GM23338 (cell line): ENCODE results near the gene PFKFB2.

Source experiments
- CREB1 ChIP-seq: fragments of 250-450 bp; sonication (Bioruptor Pico); IDR thresholded peaks from 2 replicates; pipeline ENCODE4 v1.5.0; 2020; ENCODE audit warnings: low read depth, mild to moderate bottlenecking, moderate library complexity
- EZH2 ChIP-seq: fragments of 200-600 bp; sonication (generic); IDR thresholded peaks from one replicate; pipeline ENCODE4 v1.8.0; 2017; ENCODE audit warnings: antibody characterized with exemption, mild to moderate bottlenecking, low read depth; ENCODE audit not compliant: unreplicated experiment
- EZH2phosphoT487 ChIP-seq: fragments of 200-600 bp; sonication (generic); IDR thresholded peaks from one replicate; pipeline ENCODE4 v1.8.1; 2018; ENCODE audit warnings: antibody characterized with exemption; ENCODE audit not compliant: unreplicated experiment
- JUNB ChIP-seq: IDR thresholded peaks from one replicate; pipeline ENCODE4 v1.6.1; 2016; ENCODE audit warnings: antibody characterized with exemption; ENCODE audit not compliant: unreplicated experiment
- NANOG ChIP-seq: IDR thresholded peaks from 2 replicates; pipeline ENCODE4 v1.6.1; 2016; ENCODE audit warnings: antibody characterized with exemption, borderline replicate concordance
- POLR2AphosphoS5 ChIP-seq: IDR thresholded peaks from 2 replicates; pipeline ENCODE4 v1.6.1; 2016; ENCODE audit warnings: antibody characterized with exemption, low read depth
- STAT1 ChIP-seq: IDR thresholded peaks from one replicate; pipeline ENCODE4 v1.6.1; 2016; ENCODE audit warnings: antibody characterized with exemption; ENCODE audit not compliant: unreplicated experiment
- ZNF114 ChIP-seq: fragments of 250-450 bp; sonication (Bioruptor Pico); IDR thresholded peaks from 2 replicates; pipeline ENCODE4 v1.5.0; 2020; ENCODE audit warnings: mild to moderate bottlenecking, moderate library complexity
- ZNF331 ChIP-seq: fragments of 250-450 bp; sonication (Bioruptor Pico); IDR thresholded peaks from 2 replicates; pipeline ENCODE4 v1.5.0; 2020; ENCODE audit warnings: low read depth, mild to moderate bottlenecking, moderate library complexity
- TF ChIP-seq, protein P1 (sequence below), 2 experiments: fragments of 200-600 bp in 1 of 2; sonication (generic) in 1 of 2; conservative IDR thresholded peaks; 2 replicates each; pipeline versions ENCODE4 v1.5.1 to v1.6.1; 2016 to 2017; ENCODE audit warnings: antibody characterized with exemption in 2 of 2, low read depth in 2 of 2, mild to moderate bottlenecking in 2 of 2, moderate library complexity in 1 of 2
- TF ChIP-seq, protein P2 (sequence below): IDR thresholded peaks from one replicate; pipeline ENCODE4 v1.6.1; 2018; ENCODE audit warnings: antibody characterized with exemption; ENCODE audit not compliant: unreplicated experiment
- TF ChIP-seq, protein P3 (sequence below): fragments of 250-450 bp; sonication (Bioruptor Pico); IDR thresholded peaks from 2 replicates; pipeline ENCODE4 v1.5.0; 2020; ENCODE audit warnings: mild to moderate bottlenecking, moderate library complexity

DNA sequence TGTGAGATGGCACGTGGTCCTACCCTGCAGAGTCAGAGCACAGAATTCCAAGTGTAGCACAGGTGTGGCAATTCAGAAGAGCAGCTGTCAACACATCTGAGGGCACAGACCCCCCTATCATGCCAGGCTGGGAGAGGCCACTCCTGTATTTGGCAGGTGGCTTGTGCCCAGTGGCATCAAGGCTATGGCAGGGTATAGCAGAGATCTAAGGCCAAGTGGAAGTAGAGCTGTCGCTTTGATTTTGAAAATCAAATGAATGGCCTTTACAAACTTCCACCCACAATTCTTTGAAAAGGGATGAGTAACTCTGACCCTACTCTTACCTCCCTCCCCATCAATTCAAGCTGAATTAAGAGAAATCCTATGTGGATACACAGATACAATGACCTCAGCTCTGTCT lies 33.9 kb upstream of the PFKFB2 start:
- TF ChIP-seq EZH2 (no peak), CREB1 (CRISPR knock-in tag) (no peak), POLR2AphosphoS5 (no peak), ZNF114 (no peak), NANOG (no peak), JUNB (no peak), EZH2phosphoT487 (no peak), STAT1 (no peak), ZNF331 (CRISPR knock-in tag) (no peak)
- TF ChIP-seq, protein P1, sequence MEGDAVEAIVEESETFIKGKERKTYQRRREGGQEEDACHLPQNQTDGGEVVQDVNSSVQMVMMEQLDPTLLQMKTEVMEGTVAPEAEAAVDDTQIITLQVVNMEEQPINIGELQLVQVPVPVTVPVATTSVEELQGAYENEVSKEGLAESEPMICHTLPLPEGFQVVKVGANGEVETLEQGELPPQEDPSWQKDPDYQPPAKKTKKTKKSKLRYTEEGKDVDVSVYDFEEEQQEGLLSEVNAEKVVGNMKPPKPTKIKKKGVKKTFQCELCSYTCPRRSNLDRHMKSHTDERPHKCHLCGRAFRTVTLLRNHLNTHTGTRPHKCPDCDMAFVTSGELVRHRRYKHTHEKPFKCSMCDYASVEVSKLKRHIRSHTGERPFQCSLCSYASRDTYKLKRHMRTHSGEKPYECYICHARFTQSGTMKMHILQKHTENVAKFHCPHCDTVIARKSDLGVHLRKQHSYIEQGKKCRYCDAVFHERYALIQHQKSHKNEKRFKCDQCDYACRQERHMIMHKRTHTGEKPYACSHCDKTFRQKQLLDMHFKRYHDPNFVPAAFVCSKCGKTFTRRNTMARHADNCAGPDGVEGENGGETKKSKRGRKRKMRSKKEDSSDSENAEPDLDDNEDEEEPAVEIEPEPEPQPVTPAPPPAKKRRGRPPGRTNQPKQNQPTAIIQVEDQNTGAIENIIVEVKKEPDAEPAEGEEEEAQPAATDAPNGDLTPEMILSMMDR (conservative IDR thresholded peaks at IDR 0.05; ENCODE audit: low read depth in 2 of 2), result no peak
- TF ChIP-seq, protein P2, sequence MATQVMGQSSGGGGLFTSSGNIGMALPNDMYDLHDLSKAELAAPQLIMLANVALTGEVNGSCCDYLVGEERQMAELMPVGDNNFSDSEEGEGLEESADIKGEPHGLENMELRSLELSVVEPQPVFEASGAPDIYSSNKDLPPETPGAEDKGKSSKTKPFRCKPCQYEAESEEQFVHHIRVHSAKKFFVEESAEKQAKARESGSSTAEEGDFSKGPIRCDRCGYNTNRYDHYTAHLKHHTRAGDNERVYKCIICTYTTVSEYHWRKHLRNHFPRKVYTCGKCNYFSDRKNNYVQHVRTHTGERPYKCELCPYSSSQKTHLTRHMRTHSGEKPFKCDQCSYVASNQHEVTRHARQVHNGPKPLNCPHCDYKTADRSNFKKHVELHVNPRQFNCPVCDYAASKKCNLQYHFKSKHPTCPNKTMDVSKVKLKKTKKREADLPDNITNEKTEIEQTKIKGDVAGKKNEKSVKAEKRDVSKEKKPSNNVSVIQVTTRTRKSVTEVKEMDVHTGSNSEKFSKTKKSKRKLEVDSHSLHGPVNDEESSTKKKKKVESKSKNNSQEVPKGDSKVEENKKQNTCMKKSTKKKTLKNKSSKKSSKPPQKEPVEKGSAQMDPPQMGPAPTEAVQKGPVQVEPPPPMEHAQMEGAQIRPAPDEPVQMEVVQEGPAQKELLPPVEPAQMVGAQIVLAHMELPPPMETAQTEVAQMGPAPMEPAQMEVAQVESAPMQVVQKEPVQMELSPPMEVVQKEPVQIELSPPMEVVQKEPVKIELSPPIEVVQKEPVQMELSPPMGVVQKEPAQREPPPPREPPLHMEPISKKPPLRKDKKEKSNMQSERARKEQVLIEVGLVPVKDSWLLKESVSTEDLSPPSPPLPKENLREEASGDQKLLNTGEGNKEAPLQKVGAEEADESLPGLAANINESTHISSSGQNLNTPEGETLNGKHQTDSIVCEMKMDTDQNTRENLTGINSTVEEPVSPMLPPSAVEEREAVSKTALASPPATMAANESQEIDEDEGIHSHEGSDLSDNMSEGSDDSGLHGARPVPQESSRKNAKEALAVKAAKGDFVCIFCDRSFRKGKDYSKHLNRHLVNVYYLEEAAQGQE, result no peak
- TF ChIP-seq, protein P3, sequence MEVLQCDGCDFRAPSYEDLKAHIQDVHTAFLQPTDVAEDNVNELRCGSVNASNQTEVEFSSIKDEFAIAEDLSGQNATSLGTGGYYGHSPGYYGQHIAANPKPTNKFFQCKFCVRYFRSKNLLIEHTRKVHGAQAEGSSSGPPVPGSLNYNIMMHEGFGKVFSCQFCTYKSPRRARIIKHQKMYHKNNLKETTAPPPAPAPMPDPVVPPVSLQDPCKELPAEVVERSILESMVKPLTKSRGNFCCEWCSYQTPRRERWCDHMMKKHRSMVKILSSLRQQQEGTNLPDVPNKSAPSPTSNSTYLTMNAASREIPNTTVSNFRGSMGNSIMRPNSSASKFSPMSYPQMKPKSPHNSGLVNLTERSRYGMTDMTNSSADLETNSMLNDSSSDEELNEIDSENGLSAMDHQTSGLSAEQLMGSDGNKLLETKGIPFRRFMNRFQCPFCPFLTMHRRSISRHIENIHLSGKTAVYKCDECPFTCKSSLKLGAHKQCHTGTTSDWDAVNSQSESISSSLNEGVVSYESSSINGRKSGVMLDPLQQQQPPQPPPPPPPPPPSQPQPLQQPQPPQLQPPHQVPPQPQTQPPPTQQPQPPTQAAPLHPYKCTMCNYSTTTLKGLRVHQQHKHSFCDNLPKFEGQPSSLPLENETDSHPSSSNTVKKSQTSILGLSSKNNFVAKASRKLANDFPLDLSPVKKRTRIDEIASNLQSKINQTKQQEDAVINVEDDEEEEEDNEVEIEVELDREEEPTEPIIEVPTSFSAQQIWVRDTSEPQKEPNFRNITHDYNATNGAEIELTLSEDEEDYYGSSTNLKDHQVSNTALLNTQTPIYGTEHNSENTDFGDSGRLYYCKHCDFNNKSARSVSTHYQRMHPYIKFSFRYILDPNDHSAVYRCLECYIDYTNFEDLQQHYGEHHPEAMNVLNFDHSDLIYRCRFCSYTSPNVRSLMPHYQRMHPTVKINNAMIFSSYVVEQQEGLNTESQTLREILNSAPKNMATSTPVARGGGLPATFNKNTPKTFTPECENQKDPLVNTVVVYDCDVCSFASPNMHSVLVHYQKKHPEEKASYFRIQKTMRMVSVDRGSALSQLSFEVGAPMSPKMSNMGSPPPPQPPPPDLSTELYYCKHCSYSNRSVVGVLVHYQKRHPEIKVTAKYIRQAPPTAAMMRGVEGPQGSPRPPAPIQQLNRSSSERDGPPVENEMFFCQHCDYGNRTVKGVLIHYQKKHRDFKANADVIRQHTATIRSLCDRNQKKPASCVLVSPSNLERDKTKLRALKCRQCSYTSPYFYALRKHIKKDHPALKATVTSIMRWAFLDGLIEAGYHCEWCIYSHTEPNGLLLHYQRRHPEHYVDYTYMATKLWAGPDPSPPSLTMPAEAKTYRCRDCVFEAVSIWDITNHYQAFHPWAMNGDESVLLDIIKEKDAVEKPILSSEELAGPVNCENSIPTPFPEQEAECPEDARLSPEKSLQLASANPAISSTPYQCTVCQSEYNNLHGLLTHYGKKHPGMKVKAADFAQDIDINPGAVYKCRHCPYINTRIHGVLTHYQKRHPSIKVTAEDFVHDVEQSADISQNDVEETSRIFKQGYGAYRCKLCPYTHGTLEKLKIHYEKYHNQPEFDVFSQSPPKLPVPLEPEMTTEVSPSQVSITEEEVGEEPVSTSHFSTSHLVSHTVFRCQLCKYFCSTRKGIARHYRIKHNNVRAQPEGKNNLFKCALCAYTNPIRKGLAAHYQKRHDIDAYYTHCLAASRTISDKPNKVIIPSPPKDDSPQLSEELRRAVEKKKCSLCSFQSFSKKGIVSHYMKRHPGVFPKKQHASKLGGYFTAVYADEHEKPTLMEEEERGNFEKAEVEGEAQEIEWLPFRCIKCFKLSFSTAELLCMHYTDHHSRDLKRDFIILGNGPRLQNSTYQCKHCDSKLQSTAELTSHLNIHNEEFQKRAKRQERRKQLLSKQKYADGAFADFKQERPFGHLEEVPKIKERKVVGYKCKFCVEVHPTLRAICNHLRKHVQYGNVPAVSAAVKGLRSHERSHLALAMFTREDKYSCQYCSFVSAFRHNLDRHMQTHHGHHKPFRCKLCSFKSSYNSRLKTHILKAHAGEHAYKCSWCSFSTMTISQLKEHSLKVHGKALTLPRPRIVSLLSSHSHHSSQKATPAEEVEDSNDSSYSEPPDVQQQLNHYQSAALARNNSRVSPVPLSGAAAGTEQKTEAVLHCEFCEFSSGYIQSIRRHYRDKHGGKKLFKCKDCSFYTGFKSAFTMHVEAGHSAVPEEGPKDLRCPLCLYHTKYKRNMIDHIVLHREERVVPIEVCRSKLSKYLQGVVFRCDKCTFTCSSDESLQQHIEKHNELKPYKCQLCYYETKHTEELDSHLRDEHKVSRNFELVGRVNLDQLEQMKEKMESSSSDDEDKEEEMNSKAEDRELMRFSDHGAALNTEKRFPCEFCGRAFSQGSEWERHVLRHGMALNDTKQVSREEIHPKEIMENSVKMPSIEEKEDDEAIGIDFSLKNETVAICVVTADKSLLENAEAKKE (CRISPR knock-in tag), result no peak
